Ishikawa (cell line): ENCODE data around the gene MC4R.

Experiments used
- CREB1 ChIP-seq: IDR thresholded peaks from 2 replicates; pipeline ENCODE4 v1.6.1; 2012; ENCODE audit warnings: low read depth
- EGR1 ChIP-seq: IDR thresholded peaks from 2 replicates; pipeline ENCODE4 v1.6.1; 2012
- EP300 ChIP-seq: IDR thresholded peaks from 2 replicates; pipeline ENCODE4 v1.6.1; 2012; ENCODE audit warnings: borderline replicate concordance
- MAX ChIP-seq: IDR thresholded peaks from 2 replicates; pipeline ENCODE4 v1.6.1; 2012
- RAD21 ChIP-seq: IDR thresholded peaks from 2 replicates; pipeline ENCODE4 v1.6.1; 2012; ENCODE audit warnings: low read depth
- TAF1 ChIP-seq: IDR thresholded peaks from 2 replicates; pipeline ENCODE4 v1.6.1; 2012; ENCODE audit warnings: low read depth, mild to moderate bottlenecking
- TCF12 ChIP-seq: IDR thresholded peaks from 2 replicates; pipeline ENCODE4 v1.6.1; 2012; ENCODE audit warnings: low read depth
- USF1 ChIP-seq: IDR thresholded peaks from 2 replicates; pipeline ENCODE4 v1.6.1; 2012

- TF ChIP-seq CREB1, result no peak
- TF ChIP-seq USF1, result no peak
- TF ChIP-seq TCF12, result no peak
- TF ChIP-seq MAX, result no peak
- TF ChIP-seq TAF1, result no peak
- TF ChIP-seq EP300, result no peak
- no peak for TF ChIP-seq EGR1
- TF ChIP-seq RAD21, result no peak
These were observed 443 bp downstream of the MC4R start for GRCh38 chr18:60372132-60372531.
